Ovary (tissue), 9 donors: ENCODE measurements around the gene COL4A1. TPM values are rescaled to one million over a fixed set of nuclear protein-coding genes. Genes with fewer than 3 reads are reported as not detected.
"Not testable (repeated sequence)": the region's sequence is repeated elsewhere in the genome, so short reads cannot be mapped to it uniquely, and the experiment has no call there.

Experiments used
- DNase-seq, 5 donors: peaks; one replicate each; pipeline ENCODE4 v3.0.0-alpha.2; 2019 to 2020
- H3K27ac ChIP-seq, 2 donors: fragments of 200-600 bp; one replicate each; pipeline versions ENCODE4 v1.5.1 to v1.8.0; 2019 to 2022
- H3K27me3 ChIP-seq: fragments of 200-600 bp; one replicate; pipeline ENCODE4 v1.8.0; 2022
- H3K36me3 ChIP-seq: fragments of 200-600 bp; sonication (generic); one replicate; pipeline ENCODE4 v1.5.1; 2019
- H3K4me1 ChIP-seq: one replicate; pipeline ENCODE4 v1.8.1; 2013; ENCODE audit warnings: mild to moderate bottlenecking, moderate library complexity; ENCODE audit not compliant: insufficient read depth
- H3K4me3 ChIP-seq: fragments of 200-600 bp; sonication (generic); one replicate; pipeline ENCODE4 v1.5.1; 2017
- H3K9me3 ChIP-seq, 2 donors: fragments of 200-600 bp in 1 of 2; sonication (generic) in 1 of 2; one replicate each; pipeline versions ENCODE4 v1.5.1 to v1.8.1; 2013 to 2019; ENCODE audit warnings: mild to moderate bottlenecking in 1 of 2, moderate library complexity in 1 of 2
- EP300 ChIP-seq: sonication (generic); formaldehyde crosslinking; IDR thresholded peaks from one replicate; pipeline ENCODE4 v1.6.1; 2017; ENCODE audit warnings: antibody characterized with exemption
- POLR2A ChIP-seq: fragments of 450-650 bp; IDR thresholded peaks from one replicate; pipeline ENCODE4 v1.6.1; 2017; ENCODE audit warnings: antibody characterized with exemption, mild to moderate bottlenecking, moderate library complexity
- WGBS, 3 donors: extraction: QIAGEN DNeasy Blood & Tissue Kit in 1 of 3; methylation state at CpG; one replicate each; pipeline versions ENCODE4 v1.1.5 to v1.1.7; 2013 to 2017; 5-methylcytosine and 5-hydroxymethylcytosine counted together
- intact Hi-C, 4 donors: fragments of 100-400 bp; cut with DNase I; formaldehyde crosslinking; loops; one replicate each; pipeline versions ENCODE4 v1.11.0 to v1.15.1; 2022 to 2023
- polyA plus RNA-seq, 2 donors: library from polyadenylated mRNA; stranded (reverse); fragments of 200-250 nt in 1 of 2; fragments of 350-450 nt in 1 of 2; fragmentation: Illumina TruSeq in 1 of 2; extraction: RNeasy Lipid Tissue Mini Kit (QIAGEN cat#74804) in 1 of 2; gene quantifications; one replicate each; pipeline ENCODE4 v1.2.3, GENCODE V29; 2013 to 2014
- total RNA-seq, 7 donors: library from RNA; depleted of rRNA in 2 of 7; stranded (reverse); fragments of >200 nt in 2 of 7; fragmentation: NEBNext Ultra II Directional in 3 of 7; extraction: Animal tissue kit (Norgen Biotek cat#: 25700) in 3 of 7; gene quantifications; one replicate each; pipeline versions ENCODE4 v1.1.0 to v1.2.4, GENCODE V29; 2016 to 2023
- TF ChIP-seq, protein P1 (sequence below), 3 donors: fragments of 450-650 bp in 2 of 3; fragments of 200-600 bp in 1 of 3; IDR thresholded peaks; one replicate each; pipeline versions ENCODE4 v1.5.1 to v1.8.0; 2016 to 2022; ENCODE audit warnings: antibody characterized with exemption in 3 of 3, mild to moderate bottlenecking in 1 of 3
- donor health status: DM: no; HTN: no; CAD: no; lungs with moderate emphysema.
- donor health status: DM: no; HTN: no; CAD: no.
- donor health status: Bipolar disorder and iron deficiency.
- donor health status: DM: yes; HTN: yes; CAD: no.
- donor health status: DM: no; HTN: no; CAD: no.
- donor health status: DM: yes; HTN: yes; CAD: no.

Gene COL4A1
- total and polyA plus RNA-seq, 9 donors: 42.3 to 421 (median 87.5) TPM

- Histone ChIP-seq H3K27me3 (no peaks in the 10 kb centered on the region), H3K27ac (no peak overlapping the region), H3K36me3 (no peaks in the 10 kb centered on the region), H3K9me3 (no peaks in the 10 kb centered on the region), H3K4me3 (no peak overlapping the region), H3K4me1 (peaks cover 14% of the 10 kb centered on the region)
- TF ChIP-seq POLR2A (no peak), EP300 (no peak)
- TF ChIP-seq, protein P1, sequence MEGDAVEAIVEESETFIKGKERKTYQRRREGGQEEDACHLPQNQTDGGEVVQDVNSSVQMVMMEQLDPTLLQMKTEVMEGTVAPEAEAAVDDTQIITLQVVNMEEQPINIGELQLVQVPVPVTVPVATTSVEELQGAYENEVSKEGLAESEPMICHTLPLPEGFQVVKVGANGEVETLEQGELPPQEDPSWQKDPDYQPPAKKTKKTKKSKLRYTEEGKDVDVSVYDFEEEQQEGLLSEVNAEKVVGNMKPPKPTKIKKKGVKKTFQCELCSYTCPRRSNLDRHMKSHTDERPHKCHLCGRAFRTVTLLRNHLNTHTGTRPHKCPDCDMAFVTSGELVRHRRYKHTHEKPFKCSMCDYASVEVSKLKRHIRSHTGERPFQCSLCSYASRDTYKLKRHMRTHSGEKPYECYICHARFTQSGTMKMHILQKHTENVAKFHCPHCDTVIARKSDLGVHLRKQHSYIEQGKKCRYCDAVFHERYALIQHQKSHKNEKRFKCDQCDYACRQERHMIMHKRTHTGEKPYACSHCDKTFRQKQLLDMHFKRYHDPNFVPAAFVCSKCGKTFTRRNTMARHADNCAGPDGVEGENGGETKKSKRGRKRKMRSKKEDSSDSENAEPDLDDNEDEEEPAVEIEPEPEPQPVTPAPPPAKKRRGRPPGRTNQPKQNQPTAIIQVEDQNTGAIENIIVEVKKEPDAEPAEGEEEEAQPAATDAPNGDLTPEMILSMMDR (IDR thresholded peaks at IDR 0.05): no peak
- DNase-seq: no peak
- 85 to 92% (median 90%) methylated on average over 13 of the region's 13 CpGs for WGBS, 3 donors
- intact Hi-C loops: loop anchor here in 1 of 4 donors (10.0 kb wide), 1 partner anchor 97 kb away; no protein-coding TSS in a partner anchor
Observed at GRCh38 chr13:110317496-110318195, 10.7 kb upstream of the COL4A1 start.

DNA sequence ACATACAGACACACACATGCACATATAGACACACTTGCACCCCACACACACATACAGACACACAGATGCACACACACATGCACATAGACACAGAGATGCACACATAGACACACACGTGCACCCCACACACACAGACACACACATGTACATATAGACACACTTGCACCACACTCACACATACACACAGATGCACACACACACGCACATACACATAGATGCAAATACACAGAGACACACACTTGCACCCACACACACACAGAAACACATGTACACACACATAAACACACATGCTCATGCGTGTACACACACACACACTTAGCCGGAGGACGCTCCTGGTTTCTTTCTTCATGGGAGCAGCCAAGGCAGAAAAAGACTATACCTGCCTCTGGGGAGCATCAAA is 10.1 kb upstream of the COL4A1 start:
- Histone ChIP-seq H3K27ac (no peak overlapping the region), H3K27me3 (no peaks in the 10 kb centered on the region), H3K4me3 (no peak overlapping the region), H3K36me3 (no peaks in the 10 kb centered on the region), H3K4me1 (peaks cover 14% of the 10 kb centered on the region), H3K9me3 (no peaks in the 10 kb centered on the region)
- intact Hi-C loops: loop anchor here in 1 of 4 donors (10.0 kb wide), 1 partner anchor 98 kb away; no protein-coding TSS in a partner anchor
- no peak for DNase-seq
- 74 to 93% (median 89%) methylated on average over 5 of the region's 5 CpGs for WGBS, 3 donors
- TF ChIP-seq POLR2A: no peak
- TF ChIP-seq, protein P1 (IDR thresholded peaks at IDR 0.05): no peak
- TF ChIP-seq EP300: no peak

GRCh38 chr13:110316196-110316595 is 9.2 kb upstream of the COL4A1 start:
- DNase-seq: no peak
- no peak overlapping the region for H3K4me3 ChIP-seq
- H3K36me3 ChIP-seq: no peaks in the 10 kb centered on the region
- TF ChIP-seq EP300 (no peak), POLR2A (no peak)
- TF ChIP-seq, protein P1 (IDR thresholded peaks at IDR 0.05): no peak
- no peaks in the 10 kb centered on the region for H3K27me3 ChIP-seq
- H3K4me1 ChIP-seq: peaks cover 22% of the 10 kb centered on the region
- intact Hi-C loops: loop anchor here in 1 of 4 donors (10.0 kb wide), 1 partner anchor 99 kb away; no protein-coding TSS in a partner anchor
- peak overlapping the region in 1 of 2 donors; percentile 25 for H3K27ac ChIP-seq
- WGBS, 3 donors: 72 to 84% (median 82%) methylated on average over 10 of the region's 10 CpGs
- H3K9me3 ChIP-seq: no peaks in the 10 kb centered on the region

- no peaks in the 10 kb centered on the region for H3K27me3 ChIP-seq
- no peaks in the 10 kb centered on the region for H3K36me3 ChIP-seq
- WGBS, 3 donors: 89 to 93% (median 91%) methylated on average over 18 of the region's 18 CpGs
- H3K27ac ChIP-seq: no peak overlapping the region
- TF ChIP-seq, protein P1 (IDR thresholded peaks at IDR 0.05): no peak
- TF ChIP-seq EP300 (no peak), POLR2A (no peak)
- no peaks in the 10 kb centered on the region for H3K9me3 ChIP-seq
- peaks cover 31% of the 10 kb centered on the region for H3K4me1 ChIP-seq
- no peak overlapping the region for H3K4me3 ChIP-seq
- DNase-seq: no peak
- intact Hi-C loops: loop anchor here in 1 of 4 donors (10.0 kb wide), 1 partner anchor 100 kb away; no protein-coding TSS in a partner anchor
Observed at GRCh38 chr13:110314516-110315245, 7.7 kb upstream of the COL4A1 start.

DNA sequence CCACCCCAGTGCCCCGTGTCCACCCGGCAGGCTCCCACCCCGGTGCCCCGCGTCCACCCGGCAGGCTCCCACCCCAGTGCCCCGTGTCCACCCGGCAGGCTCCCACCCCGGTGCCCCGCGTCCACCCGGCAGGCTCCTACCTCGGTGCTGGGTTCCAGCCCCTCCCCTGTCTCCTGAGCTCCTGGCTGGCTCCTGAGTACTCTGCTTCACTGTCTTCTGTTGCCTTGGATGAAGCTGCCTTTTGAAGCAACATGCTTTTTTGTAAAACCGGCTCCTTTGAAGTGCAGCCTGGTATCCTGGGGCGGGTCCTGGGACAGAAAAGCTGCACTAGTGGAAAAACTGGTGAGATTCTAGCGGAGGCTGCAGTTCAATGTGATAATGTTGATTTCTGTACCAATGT is 6.8 kb upstream of the COL4A1 start:
- H3K27me3 ChIP-seq, H3K4me3 ChIP-seq, DNase-seq, H3K27ac ChIP-seq, H3K9me3 ChIP-seq, H3K36me3 ChIP-seq: not testable (repeated sequence)
- H3K4me1 ChIP-seq: peaks cover 33% of the 10 kb centered on the region
- WGBS, 3 donors: 63 to 79% (median 76%) methylated on average over 9 of the region's 16 CpGs
- intact Hi-C loops: loop anchor here in 1 of 4 donors (10.0 kb wide), 1 partner anchor 101 kb away; no protein-coding TSS in a partner anchor

DNA sequence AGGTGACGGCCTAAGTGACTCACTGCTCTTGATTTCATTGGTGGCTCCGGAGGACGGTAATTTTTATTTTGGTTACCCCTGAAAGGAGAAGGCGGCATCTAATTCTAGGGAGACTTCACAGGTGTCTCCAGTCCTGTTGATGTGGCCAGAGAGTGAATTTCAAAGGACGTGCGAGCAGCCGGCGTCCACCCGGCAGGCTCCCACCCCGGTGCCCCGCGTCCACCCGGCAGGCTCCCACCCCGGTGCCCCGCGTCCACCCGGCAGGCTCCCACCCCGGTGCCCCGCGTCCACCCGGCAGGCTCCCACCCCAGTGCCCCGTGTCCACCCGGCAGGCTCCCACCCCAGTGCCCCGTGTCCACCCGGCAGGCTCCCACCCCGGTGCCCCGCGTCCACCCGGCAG is 6.3 kb upstream of the COL4A1 start:
- not testable (repeated sequence) for H3K36me3 ChIP-seq, H3K9me3 ChIP-seq, H3K27ac ChIP-seq, H3K4me3 ChIP-seq, H3K27me3 ChIP-seq
- H3K4me1 ChIP-seq: peaks cover 33% of the 10 kb centered on the region
- intact Hi-C loops: loop anchor here in 1 of 4 donors (10.0 kb wide), 1 partner anchor 102 kb away; no protein-coding TSS in a partner anchor
- DNase-seq: peak in 1 of 5 donors; percentile 12
- WGBS, 3 donors: 86 to 95% (median 93%) methylated on average over 17 to 21 of the region's 29 CpGs
